M059J (cell line): ENCODE data around the gene VASP. TPM values are rescaled to one million over a fixed set of nuclear protein-coding genes. Genes with fewer than 3 reads are reported as not detected.

ENCODE experiments used
- DNase-seq: peaks from one replicate; pipeline ENCODE4 v3.0.0-alpha.2; 2012; ENCODE audit warnings: low read depth
- total RNA-seq: library from RNA; depleted of rRNA; stranded (reverse); fragments of >200 nt; shearing (Covaris generic); gene quantifications from 2 replicates; pipeline ENCODE4 v1.2.3, GENCODE V29; 2014; rRNA removed

The VASP gene
- 91.6 and 97.7 TPM in 2 replicates for total RNA-seq

DNA sequence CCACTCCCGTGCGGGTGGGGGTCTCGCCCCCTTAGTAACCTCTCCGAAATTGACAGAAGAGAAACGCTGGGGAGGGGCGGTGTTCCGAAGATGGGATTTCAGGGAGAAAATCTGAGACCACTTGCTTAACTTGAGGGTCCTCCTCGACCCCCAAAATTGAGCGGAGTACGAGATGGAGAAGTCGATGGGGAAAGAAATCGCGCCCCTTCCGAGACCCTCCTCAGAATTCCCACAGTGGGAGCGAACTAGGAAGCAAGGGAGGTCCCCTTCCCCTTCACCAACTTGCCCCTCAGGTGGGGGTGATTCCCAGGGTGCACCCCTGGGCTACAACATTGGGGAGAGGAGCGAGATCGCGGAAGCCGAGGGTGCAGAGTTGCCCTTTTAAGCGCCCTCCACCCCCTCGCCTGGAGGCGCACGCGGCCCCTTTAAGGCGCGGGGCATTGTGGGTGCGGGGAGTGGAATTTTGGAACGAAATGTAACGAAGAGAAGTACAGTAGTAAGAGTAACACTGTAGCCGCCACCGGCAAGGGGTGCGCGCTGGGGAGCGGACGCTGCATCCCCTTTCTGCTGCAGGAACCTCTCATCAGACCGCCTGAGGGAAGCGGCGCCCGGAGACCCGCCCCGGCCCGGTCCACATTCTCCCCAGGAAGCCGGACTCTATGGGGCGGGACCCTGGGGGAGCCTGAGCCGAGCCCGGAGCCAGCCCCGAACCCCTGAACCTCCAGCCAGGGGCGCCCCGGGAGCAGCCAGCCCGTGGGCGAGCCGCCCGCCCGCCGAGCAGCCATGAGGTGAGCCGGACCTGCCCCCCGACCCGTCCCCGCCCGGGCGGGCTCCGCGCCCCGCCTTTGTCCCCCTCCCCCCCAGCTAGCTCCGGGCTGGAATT lies at the start of gene VASP:
Gene VASP (plus strand): TSS at position 491 of the 883 bp plus-strand sequence. CDS start 293 bp downstream, at position 784.
- DNase-seq = peak; percentile 91

- DNase-seq = no peak
Observed at GRCh38 chr19:45457776-45458175, 49.5 kb upstream of the VASP start.

GRCh38 chr19:45460807-45461347 lies 46.4 kb upstream of the VASP start:
- no peak for DNase-seq

- DNase-seq = no peak
Observed at GRCh38 chr19:45462174-45462573, 45.1 kb upstream of the VASP start.

GRCh38 chr19:45463241-45463640 lies 44.0 kb upstream of the VASP start:
- no peak for DNase-seq

DNA sequence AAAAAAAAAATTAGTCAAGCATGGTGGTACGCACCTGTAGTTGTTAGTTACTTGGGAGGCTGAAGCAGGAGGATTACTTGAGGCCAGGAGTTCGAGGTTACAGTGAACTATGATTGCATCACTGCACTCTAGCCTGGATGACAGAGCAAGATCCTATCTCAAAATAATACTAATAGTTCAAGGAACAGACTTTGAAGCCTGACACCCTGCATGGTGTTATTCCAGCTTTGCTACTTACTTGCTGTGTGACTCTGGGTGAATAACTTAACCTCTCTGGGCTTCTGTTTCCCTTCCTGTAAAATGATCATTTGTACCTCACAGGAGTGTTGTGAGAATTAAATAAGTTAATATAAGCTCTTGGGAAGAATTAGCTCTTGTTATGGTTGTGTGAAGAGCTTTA lies 43.0 kb upstream of the VASP start:
- DNase-seq = no peak

DNA sequence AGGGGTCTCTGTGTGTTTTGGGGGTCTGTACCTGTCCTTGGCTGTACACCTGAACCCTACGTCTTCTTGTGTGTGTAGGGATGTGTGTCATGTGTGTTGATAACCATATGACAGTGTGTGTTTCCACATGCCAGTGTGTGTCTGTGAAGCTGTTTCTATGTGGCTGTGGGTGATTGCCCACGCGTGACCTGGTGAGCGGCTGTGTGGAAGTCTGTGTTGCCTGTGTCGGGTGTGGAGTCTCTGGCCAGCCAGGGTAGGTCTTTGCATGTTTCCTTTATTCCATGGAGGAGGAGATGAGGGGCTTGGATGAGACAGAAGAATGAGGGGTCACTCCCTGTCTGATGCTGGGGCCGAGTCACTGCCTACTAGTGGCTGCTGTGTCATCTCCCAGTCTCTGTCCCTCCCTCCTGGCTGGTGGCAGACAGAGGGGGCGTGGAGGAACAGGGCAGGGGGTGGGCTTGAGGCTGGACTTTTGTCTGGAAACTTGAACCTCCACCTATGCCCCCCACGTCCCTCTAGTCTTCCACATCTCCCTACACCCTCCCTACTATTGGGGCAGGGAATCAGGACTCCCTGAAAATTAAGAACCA lies 42.3 kb upstream of the VASP start:
- no peak for DNase-seq

- DNase-seq = peak; percentile 47
Observed at GRCh38 chr19:45467115-45467455, 40.2 kb upstream of the VASP start.

GRCh38 chr19:45467456-45468158 lies 39.7 kb upstream of the VASP start, which contains the start of gene FOSB:
FOSB (plus strand) TSS chr19:45467996; CDS start chr19:45468587, 591 bp downstream.
- peak; percentile 94 for DNase-seq

- DNase-seq = no peak
Observed at GRCh38 chr19:45468159-45468651, 39.1 kb upstream of the VASP start.

GRCh38 chr19:45468803-45469131 lies 38.5 kb upstream of the VASP start:
- DNase-seq = no peak

GRCh38 chr19:45469132-45469944 lies 37.9 kb upstream of the VASP start:
- DNase-seq = peak; percentile 90

GRCh38 chr19:45469945-45470761 lies 37.1 kb upstream of the VASP start:
- peak; percentile 94 for DNase-seq

DNA sequence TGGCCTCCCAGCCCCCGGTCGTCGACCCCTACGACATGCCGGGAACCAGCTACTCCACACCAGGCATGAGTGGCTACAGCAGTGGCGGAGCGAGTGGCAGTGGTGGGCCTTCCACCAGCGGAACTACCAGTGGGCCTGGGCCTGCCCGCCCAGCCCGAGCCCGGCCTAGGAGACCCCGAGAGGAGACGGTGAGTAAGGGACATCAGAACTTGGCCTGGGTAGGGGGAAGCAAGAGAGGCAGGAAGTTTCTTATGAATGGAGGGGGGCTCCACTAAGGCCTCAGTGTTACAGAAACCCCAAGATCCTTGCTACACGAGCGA lies 36.6 kb upstream of the VASP start:
- DNase-seq = peak; percentile 40

GRCh38 chr19:45471111-45471930 lies 36.0 kb upstream of the VASP start:
- peak; percentile 51 for DNase-seq

DNA sequence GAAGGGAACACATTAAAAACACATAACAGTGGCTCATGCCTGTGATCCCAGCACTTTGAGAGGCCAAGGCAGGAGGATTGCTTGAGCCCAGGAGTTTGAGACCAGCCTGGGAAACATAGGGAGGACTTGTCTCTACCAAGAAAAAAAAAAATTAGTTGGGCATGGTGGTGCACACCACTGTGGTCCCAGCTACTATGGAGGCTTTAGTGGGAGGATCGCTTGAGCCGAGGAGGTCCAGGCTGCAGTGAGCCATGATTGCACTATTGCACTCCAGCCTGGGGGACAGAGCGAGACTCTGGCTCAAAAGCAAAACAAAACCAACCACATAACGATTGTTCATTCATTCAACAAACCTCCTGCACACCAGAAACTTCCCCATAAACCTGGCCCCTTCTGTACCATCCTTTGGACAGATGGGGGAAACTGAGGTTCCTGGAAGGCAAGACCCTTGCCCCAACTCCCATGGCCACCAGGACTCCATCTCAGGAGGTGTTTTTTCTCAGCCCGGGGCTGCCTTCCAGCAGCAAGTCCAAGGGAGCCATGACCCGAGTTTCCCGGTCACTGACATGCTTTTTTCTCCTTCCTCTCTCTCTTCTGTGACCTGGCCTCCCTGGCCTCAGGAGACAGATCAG lies 35.2 kb upstream of the VASP start:
- peak; percentile 56 for DNase-seq

DNA sequence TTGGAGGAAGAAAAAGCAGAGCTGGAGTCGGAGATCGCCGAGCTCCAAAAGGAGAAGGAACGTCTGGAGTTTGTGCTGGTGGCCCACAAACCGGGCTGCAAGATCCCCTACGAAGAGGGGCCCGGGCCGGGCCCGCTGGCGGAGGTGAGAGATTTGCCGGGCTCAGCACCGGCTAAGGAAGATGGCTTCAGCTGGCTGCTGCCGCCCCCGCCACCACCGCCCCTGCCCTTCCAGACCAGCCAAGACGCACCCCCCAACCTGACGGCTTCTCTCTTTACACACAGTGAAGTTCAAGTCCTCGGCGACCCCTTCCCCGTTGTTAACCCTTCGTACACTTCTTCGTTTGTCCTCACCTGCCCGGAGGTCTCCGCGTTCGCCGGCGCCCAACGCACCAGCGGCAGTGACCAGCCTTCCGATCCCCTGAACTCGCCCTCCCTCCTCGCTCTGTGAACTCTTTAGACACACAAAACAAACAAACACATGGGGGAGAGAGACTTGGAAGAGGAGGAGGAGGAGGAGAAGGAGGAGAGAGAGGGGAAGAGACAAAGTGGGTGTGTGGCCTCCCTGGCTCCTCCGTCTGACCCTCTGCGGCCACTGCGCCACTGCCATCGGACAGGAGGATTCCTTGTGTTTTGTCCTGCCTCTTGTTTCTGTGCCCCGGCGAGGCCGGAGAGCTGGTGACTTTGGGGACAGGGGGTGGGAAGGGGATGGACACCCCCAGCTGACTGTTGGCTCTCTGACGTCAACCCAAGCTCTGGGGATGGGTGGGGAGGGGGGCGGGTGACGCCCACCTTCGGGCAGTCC lies 34.5 kb upstream of the VASP start:
- peak; percentile 50 for DNase-seq

- DNase-seq = no peak
Observed at GRCh38 chr19:45473367-45473681, 34.0 kb upstream of the VASP start.
